Measurements from ENCODE around the gene NETO2. TPM values are rescaled to one million over a fixed set of nuclear protein-coding genes. Genes with fewer than 3 reads are reported as not detected.

The NETO2 gene
- polyA plus RNA-seq, 3 donors, result 12.4 to 15.7 (median 14.3) TPM

DNA sequence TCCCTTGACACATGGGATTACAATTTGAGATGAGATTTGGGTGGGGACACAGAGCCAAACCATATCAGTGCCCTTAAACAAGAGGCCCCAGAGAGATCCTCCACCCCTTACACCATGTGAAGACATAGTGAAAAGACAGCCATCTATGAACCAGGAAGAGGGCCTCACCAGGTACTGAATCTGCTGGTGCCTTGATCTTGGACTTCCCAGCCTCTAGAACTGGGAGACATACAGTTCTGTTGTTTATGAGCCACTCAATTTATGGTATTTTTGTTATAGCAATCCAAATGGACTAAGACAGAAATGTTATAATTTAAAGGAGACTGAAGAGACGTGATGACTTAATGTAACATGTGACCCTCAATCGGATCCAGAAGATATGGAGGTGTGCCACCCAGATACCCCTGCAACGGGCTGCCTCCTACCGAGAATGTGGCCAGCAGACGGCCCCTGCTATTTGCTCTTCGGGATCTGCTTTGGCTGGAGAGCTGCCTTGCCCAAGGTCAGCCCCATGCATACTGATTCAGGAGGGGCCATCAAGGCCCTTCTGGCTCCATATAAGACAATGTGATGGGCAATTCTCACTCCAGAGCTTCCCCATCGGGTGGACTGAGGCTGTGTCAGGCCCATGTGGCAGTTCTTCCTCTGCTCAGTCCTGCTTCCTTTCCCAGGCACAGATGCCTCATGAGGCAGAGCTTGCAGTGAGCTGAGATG is 80.6 kb downstream of the NETO2 start:
- no peak for DNase-seq
- Histone ChIP-seq H3K9ac (ENCODE audit: insufficient read depth, low read length, poor library complexity, severe bottlenecking) (no peak overlapping the region), H4K20me1 (ENCODE audit: insufficient read depth, low read length) (no peaks in the 10 kb centered on the region), H3K4me2 (replicated peaks; ENCODE audit: extremely low read depth, low read length, poor library complexity, severe bottlenecking) (no peak overlapping the region), H3K4me1 (ENCODE audit: control insufficient read depth in 1 of 2, insufficient read depth in 2 of 2, low read length in 2 of 2) (no peaks in the 10 kb centered on the region), H3K27me3 (ENCODE audit: control insufficient read depth in 2 of 2, insufficient read depth in 2 of 2, low read length in 2 of 2) (no peaks in the 10 kb centered on the region), H3K79me2 (ENCODE audit: insufficient read depth, low read length) (no peaks in the 10 kb centered on the region), H3K36me3 (replicated peaks in 1 of 2; ENCODE audit: control insufficient read depth in 1 of 2, insufficient read depth in 2 of 2, low read length in 2 of 2) (no peaks in the 10 kb centered on the region), H2AFZ (ENCODE audit: insufficient read depth, low read depth, low read length, poor library complexity, severe bottlenecking) (no peak overlapping the region), H3K27ac (ENCODE audit: low read depth in 1 of 2, low read length in 2 of 2) (no peak overlapping the region), H3K9me3 (replicated peaks in 1 of 2; ENCODE audit: control insufficient read depth in 1 of 2, insufficient read depth in 1 of 2, low read length in 2 of 2) (peaks cover 4 to 18% of the 10 kb centered on the region in 2 donors), H3K4me3 (replicated peaks in 1 of 3; ENCODE audit: low read depth in 2 of 3, low read length in 3 of 3) (no peak overlapping the region)
- Mint-ChIP-seq H3K36me3 (no peaks in the 10 kb centered on the region), H3K27me3 (ENCODE audit: low read depth in 3 of 3) (peaks cover 0 to 6% (median 2%) of the 10 kb centered on the region in 3 donors), H3K4me1 (no peaks in the 10 kb centered on the region), H3K27ac (no peak overlapping the region), H3K9me3 (peaks cover 2 to 20% (median 14%) of the 10 kb centered on the region in 7 donors), H3K4me3 (no peak overlapping the region)
- TF ChIP-seq, protein P1, sequence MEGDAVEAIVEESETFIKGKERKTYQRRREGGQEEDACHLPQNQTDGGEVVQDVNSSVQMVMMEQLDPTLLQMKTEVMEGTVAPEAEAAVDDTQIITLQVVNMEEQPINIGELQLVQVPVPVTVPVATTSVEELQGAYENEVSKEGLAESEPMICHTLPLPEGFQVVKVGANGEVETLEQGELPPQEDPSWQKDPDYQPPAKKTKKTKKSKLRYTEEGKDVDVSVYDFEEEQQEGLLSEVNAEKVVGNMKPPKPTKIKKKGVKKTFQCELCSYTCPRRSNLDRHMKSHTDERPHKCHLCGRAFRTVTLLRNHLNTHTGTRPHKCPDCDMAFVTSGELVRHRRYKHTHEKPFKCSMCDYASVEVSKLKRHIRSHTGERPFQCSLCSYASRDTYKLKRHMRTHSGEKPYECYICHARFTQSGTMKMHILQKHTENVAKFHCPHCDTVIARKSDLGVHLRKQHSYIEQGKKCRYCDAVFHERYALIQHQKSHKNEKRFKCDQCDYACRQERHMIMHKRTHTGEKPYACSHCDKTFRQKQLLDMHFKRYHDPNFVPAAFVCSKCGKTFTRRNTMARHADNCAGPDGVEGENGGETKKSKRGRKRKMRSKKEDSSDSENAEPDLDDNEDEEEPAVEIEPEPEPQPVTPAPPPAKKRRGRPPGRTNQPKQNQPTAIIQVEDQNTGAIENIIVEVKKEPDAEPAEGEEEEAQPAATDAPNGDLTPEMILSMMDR (IDR thresholded peaks at IDR 0.05), result no peak
- 98% methylated on average over 7 of the region's 7 CpGs for WGBS (ENCODE audit: insufficient coverage)
- intact Hi-C loops (cut with micrococcal nuclease), result no loop called here

DNA sequence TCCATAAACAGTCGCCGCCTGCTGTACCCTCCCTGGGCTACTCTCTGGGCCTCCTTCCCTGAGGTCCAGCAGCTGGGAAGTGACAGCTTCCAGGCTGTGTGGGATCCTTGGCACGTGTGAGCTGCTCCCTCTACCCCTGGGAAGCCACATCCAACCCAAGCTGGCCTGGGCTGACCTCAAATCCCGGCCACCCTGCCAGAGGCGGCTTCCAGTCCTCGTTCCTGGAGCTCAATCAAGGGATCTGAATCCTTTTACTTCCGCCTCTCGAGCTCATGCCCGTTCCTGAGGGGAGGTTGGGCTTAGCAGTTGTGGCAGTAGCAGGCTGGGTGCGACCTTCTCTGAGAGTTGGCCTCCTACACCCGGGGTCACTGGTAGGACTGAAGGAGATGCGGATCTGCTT is 82.5 kb downstream of the NETO2 start:
- Histone ChIP-seq H3K36me3 (replicated peaks in 1 of 2; ENCODE audit: control insufficient read depth in 1 of 2, insufficient read depth in 2 of 2, low read length in 2 of 2) (no peaks in the 10 kb centered on the region), H3K9me3 (replicated peaks in 1 of 2; ENCODE audit: control insufficient read depth in 1 of 2, insufficient read depth in 1 of 2, low read length in 2 of 2) (peaks cover 4 to 18% of the 10 kb centered on the region in 2 donors), H3K79me2 (ENCODE audit: insufficient read depth, low read length) (no peaks in the 10 kb centered on the region), H3K4me3 (replicated peaks in 1 of 3; ENCODE audit: low read depth in 2 of 3, low read length in 3 of 3) (no peak overlapping the region), H3K9ac (ENCODE audit: insufficient read depth, low read length, poor library complexity, severe bottlenecking) (no peak overlapping the region), H3K27ac (ENCODE audit: low read depth in 1 of 2, low read length in 2 of 2) (no peak overlapping the region), H2AFZ (ENCODE audit: insufficient read depth, low read depth, low read length, poor library complexity, severe bottlenecking) (no peak overlapping the region), H3K27me3 (ENCODE audit: control insufficient read depth in 2 of 2, insufficient read depth in 2 of 2, low read length in 2 of 2) (no peaks in the 10 kb centered on the region), H4K20me1 (ENCODE audit: insufficient read depth, low read length) (no peaks in the 10 kb centered on the region), H3K4me1 (ENCODE audit: control insufficient read depth in 1 of 2, insufficient read depth in 2 of 2, low read length in 2 of 2) (no peaks in the 10 kb centered on the region), H3K4me2 (replicated peaks; ENCODE audit: extremely low read depth, low read length, poor library complexity, severe bottlenecking) (no peak overlapping the region)
- WGBS (ENCODE audit: insufficient coverage), result 87% methylated on average over 11 of the region's 12 CpGs
- no peak overlapping the region for H3K4me3 Mint-ChIP-seq
- no peaks in the 10 kb centered on the region for H3K36me3 Mint-ChIP-seq
- H3K27ac Mint-ChIP-seq, result no peak overlapping the region
- H3K27me3 Mint-ChIP-seq (ENCODE audit: low read depth in 3 of 3), result peaks cover 0 to 6% (median 2%) of the 10 kb centered on the region in 3 donors
- TF ChIP-seq, protein P1 (IDR thresholded peaks at IDR 0.05), result no peak
- DNase-seq, result no peak
- H3K4me1 Mint-ChIP-seq, result no peaks in the 10 kb centered on the region
- H3K9me3 Mint-ChIP-seq, result peaks cover 2 to 20% (median 14%) of the 10 kb centered on the region in 7 donors
- intact Hi-C loops (cut with micrococcal nuclease), result no loop called here

Measured in CD14-positive monocyte (primary cell).